ENCODE data around the gene SVOP. TPM values are rescaled to one million over a fixed set of nuclear protein-coding genes. Genes with fewer than 3 reads are reported as not detected.
"Not testable (repeated sequence)": the region's sequence is repeated elsewhere in the genome, so short reads cannot be mapped to it uniquely, and the experiment has no call there.

SVOP gene
- total RNA-seq, 2 experiments from 2014 or later = not detected

DNA sequence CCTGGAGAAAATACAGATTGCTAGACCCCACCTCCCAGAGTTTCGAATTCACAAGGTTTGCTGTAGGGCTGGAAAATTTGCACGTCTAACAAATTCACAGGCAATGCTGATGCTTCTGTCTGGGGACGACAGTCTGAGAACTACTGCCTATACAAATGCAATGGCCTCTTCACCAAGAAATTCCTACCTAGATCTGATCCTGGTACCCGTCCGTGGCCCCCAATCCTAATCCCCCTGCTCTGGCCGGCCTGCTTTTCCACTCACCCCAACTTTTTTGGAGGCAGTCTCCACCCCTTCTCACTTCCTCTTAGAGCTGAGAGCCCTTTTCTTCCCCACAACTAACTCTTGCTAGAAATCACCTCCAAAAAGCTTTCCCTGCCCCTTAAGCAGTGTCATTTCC lies 160.4 kb downstream of the SVOP start:
- H3K4me2 ChIP-seq (ENCODE audit: low read length) = peak overlapping the region; percentile 7; the same call in 1 of the 2 replicates
- no peak for DNase-seq (ENCODE audit: low spot score)
- TF ChIP-seq EZH2phosphoT487 (IDR thresholded peaks at IDR 0.05; ENCODE audit: borderline replicate concordance, low read depth, low read length) = no peak
- TF ChIP-seq, protein P1, sequence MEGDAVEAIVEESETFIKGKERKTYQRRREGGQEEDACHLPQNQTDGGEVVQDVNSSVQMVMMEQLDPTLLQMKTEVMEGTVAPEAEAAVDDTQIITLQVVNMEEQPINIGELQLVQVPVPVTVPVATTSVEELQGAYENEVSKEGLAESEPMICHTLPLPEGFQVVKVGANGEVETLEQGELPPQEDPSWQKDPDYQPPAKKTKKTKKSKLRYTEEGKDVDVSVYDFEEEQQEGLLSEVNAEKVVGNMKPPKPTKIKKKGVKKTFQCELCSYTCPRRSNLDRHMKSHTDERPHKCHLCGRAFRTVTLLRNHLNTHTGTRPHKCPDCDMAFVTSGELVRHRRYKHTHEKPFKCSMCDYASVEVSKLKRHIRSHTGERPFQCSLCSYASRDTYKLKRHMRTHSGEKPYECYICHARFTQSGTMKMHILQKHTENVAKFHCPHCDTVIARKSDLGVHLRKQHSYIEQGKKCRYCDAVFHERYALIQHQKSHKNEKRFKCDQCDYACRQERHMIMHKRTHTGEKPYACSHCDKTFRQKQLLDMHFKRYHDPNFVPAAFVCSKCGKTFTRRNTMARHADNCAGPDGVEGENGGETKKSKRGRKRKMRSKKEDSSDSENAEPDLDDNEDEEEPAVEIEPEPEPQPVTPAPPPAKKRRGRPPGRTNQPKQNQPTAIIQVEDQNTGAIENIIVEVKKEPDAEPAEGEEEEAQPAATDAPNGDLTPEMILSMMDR (conservative IDR thresholded peaks at IDR 0.05; ENCODE audit: low read length) = no peak
- H4K20me1 ChIP-seq (ENCODE audit: insufficient read depth, low read length) = no peaks in the 10 kb centered on the region
- no peaks in the 10 kb centered on the region for H3K36me3 ChIP-seq (ENCODE audit: insufficient read depth, low read length)
- POLR2A ChIA-PET = interaction anchor here (1.1 kb wide), 1 partner anchor 230 kb away, joined by 3 read pairs; no protein-coding TSS in a partner anchor
- no peaks in the 10 kb centered on the region for H3K79me2 ChIP-seq (ENCODE audit: insufficient read depth, low read depth, low read length)
- H2AFZ ChIP-seq (ENCODE audit: low read length) = peak overlapping the region; percentile 0; the same call in 1 of the 2 replicates
- intact Hi-C loops (cut with micrococcal nuclease; ENCODE audit: unreplicated experiment) = no loop called here
- no peak overlapping the region for H3K4me3 ChIP-seq (ENCODE audit: low read depth, low read length, poor library complexity, severe bottlenecking)
- BruUV-seq (replicated peaks) = no TSS peak
- H3K4me1 ChIP-seq (ENCODE audit: insufficient read depth, low read length, poor library complexity, severe bottlenecking) = peaks cover 47% of the 10 kb centered on the region
- no peaks in the 10 kb centered on the region for H3K9me3 ChIP-seq (ENCODE audit: low read length)
- H3K9me2 ChIP-seq (ENCODE audit: insufficient read depth, low read length) = no peaks in the 10 kb centered on the region
- H3K27ac ChIP-seq (ENCODE audit: low read depth, low read length, poor library complexity, severe bottlenecking) = no peak overlapping the region
- CTCF ChIA-PET (ENCODE audit: unreplicated experiment) = no interaction called here

- Histone ChIP-seq H2AFZ (ENCODE audit: low read length) (peak overlapping the region; percentile 0; the same call in 1 of the 2 replicates), H3K9me3 (ENCODE audit: low read length) (0 out of 2 replicates have a peak, but pooled peaks cover 3% of the 10 kb centered on the region), H3K27ac (ENCODE audit: low read depth, low read length, poor library complexity, severe bottlenecking) (no peak overlapping the region), H3K9me2 (ENCODE audit: insufficient read depth, low read length) (no peaks in the 10 kb centered on the region), H3K4me1 (ENCODE audit: insufficient read depth, low read length, poor library complexity, severe bottlenecking) (peaks cover 47% of the 10 kb centered on the region), H3K4me2 (ENCODE audit: low read length) (no peak overlapping the region), H3K36me3 (ENCODE audit: insufficient read depth, low read length) (peaks cover 3% of the 10 kb centered on the region; the same call in 1 of the 2 replicates), H3K79me2 (ENCODE audit: insufficient read depth, low read depth, low read length) (no peaks in the 10 kb centered on the region), H3K4me3 (ENCODE audit: low read depth, low read length, poor library complexity, severe bottlenecking) (no peak overlapping the region), H4K20me1 (ENCODE audit: insufficient read depth, low read length) (no peaks in the 10 kb centered on the region)
- no TSS peak for BruUV-seq (replicated peaks)
- TF ChIP-seq, protein P1 (conservative IDR thresholded peaks at IDR 0.05; ENCODE audit: low read length) = no peak
- no peak for TF ChIP-seq EZH2phosphoT487 (IDR thresholded peaks at IDR 0.05; ENCODE audit: borderline replicate concordance, low read depth, low read length)
- POLR2A ChIA-PET = interaction anchor here (0.6 to 1.6 kb wide), 4 partner anchors 8 to 319 kb away, joined by 3 to 7 read pairs (median 4); no protein-coding TSS in a partner anchor
- DNase-seq (ENCODE audit: low spot score) = no peak
- intact Hi-C loops (cut with micrococcal nuclease; ENCODE audit: unreplicated experiment) = loop anchor here (5.0 kb wide), 1 partner anchor 298 kb away; the partner anchor contains the start of genes ISCU and SART3
- CTCF ChIA-PET (ENCODE audit: unreplicated experiment) = interaction anchor here (0.6 kb wide), 1 partner anchor 22 kb away, joined by 4 read pairs; no protein-coding TSS in a partner anchor
Measured at GRCh38 chr12:108859923-108860291, 161.0 kb downstream of the SVOP start.

- not testable (repeated sequence) for H3K79me2 ChIP-seq (ENCODE audit: insufficient read depth, low read depth, low read length); H3K27ac ChIP-seq (ENCODE audit: low read depth, low read length, poor library complexity, severe bottlenecking); H3K36me3 ChIP-seq (ENCODE audit: insufficient read depth, low read length); DNase-seq (ENCODE audit: low spot score); H3K9me3 ChIP-seq (ENCODE audit: low read length); H3K9me2 ChIP-seq (ENCODE audit: insufficient read depth, low read length); BruUV-seq (replicated peaks); H4K20me1 ChIP-seq (ENCODE audit: insufficient read depth, low read length); H2AFZ ChIP-seq (ENCODE audit: low read length); H3K4me3 ChIP-seq (ENCODE audit: low read depth, low read length, poor library complexity, severe bottlenecking)
- peaks cover 47% of the 10 kb centered on the region for H3K4me1 ChIP-seq (ENCODE audit: insufficient read depth, low read length, poor library complexity, severe bottlenecking)
- intact Hi-C loops (cut with micrococcal nuclease; ENCODE audit: unreplicated experiment) = loop anchor here (5.0 kb wide), 1 partner anchor 297 kb away; the partner anchor contains the start of genes ISCU and SART3
- ChIA-PET CTCF (ENCODE audit: unreplicated experiment) (interaction anchor here (0.6 kb wide), 1 partner anchor 21 kb away, joined by 4 read pairs; no protein-coding TSS in a partner anchor), POLR2A (interaction anchor here (0.6 to 1.6 kb wide), 7 partner anchors 9 to 319 kb away, joined by 3 to 7 read pairs (median 3); no protein-coding TSS in a partner anchor)
- H3K4me2 ChIP-seq (ENCODE audit: low read length) = peak overlapping the region; percentile 67
Measured at GRCh38 chr12:108859141-108859922, 161.5 kb downstream of the SVOP start.

Measured in OCI-LY7 (cell line).